M059J (cell line): ENCODE data around the gene CFL1. TPM values are rescaled to one million over a fixed set of nuclear protein-coding genes. Genes with fewer than 3 reads are reported as not detected.
"Not testable (repeated sequence)": the region's sequence is repeated elsewhere in the genome, so short reads cannot be mapped to it uniquely, and the experiment has no call there.

Experiments used
- DNase-seq: peaks from one replicate; pipeline ENCODE4 v3.0.0-alpha.2; 2012; ENCODE audit warnings: low read depth
- total RNA-seq: library from RNA; depleted of rRNA; stranded (reverse); fragments of >200 nt; shearing (Covaris generic); gene quantifications from 2 replicates; pipeline ENCODE4 v1.2.3, GENCODE V29; 2014

CFL1 gene
- total RNA-seq, 1 experiment from 2014 or later, result 2,276 TPM

- DNase-seq, result no peak
Observed at GRCh38 chr11:65842144-65842543, 15.8 kb downstream of the CFL1 start.

GRCh38 chr11:65834202-65834601 lies 23.8 kb downstream of the CFL1 start:
- DNase-seq, result no peak

- DNase-seq, result peak; percentile 89
Observed at GRCh38 chr11:65833297-65834030, 24.5 kb downstream of the CFL1 start, which contains the start of gene SNX32. SNX32 (plus strand) TSS chr11:65833963; CDS start chr11:65834066, 103 bp downstream.

GRCh38 chr11:65832231-65832630 lies 25.7 kb downstream of the CFL1 start:
- not testable (repeated sequence) for DNase-seq

- DNase-seq, result no peak
Observed at GRCh38 chr11:65829459-65829858, 28.5 kb downstream of the CFL1 start.

GRCh38 chr11:65826984-65827735 lies 30.8 kb downstream of the CFL1 start:
- DNase-seq, result no peak

GRCh38 chr11:65822776-65823528 lies 35.0 kb downstream of the CFL1 start:
- no peak for DNase-seq

GRCh38 chr11:65821107-65821506 lies 36.9 kb downstream of the CFL1 start:
- DNase-seq, result no peak

- peak; percentile 76 for DNase-seq
Observed at GRCh38 chr11:65817835-65818680, 39.9 kb downstream of the CFL1 start.

GRCh38 chr11:65817312-65817834 lies 40.6 kb downstream of the CFL1 start:
- no peak for DNase-seq

- DNase-seq, result no peak
Observed at GRCh38 chr11:65816696-65817095, 41.3 kb downstream of the CFL1 start.

- DNase-seq, result no peak
Observed at GRCh38 chr11:65814986-65815565, 42.9 kb downstream of the CFL1 start.

- DNase-seq, result peak; percentile 13
Observed at GRCh38 chr11:65814131-65814985, 43.6 kb downstream of the CFL1 start.

- DNase-seq, result no peak
Observed at GRCh38 chr11:65811764-65812475, 46.1 kb downstream of the CFL1 start.

- no peak for DNase-seq
Observed at GRCh38 chr11:65810046-65810868, 47.7 kb downstream of the CFL1 start.

GRCh38 chr11:65809496-65809895 lies 48.5 kb downstream of the CFL1 start:
- DNase-seq, result no peak

GRCh38 chr11:65808744-65809341 lies 49.1 kb downstream of the CFL1 start:
- DNase-seq, result no peak

GRCh38 chr11:65806979-65807378 lies 51.0 kb downstream of the CFL1 start:
- no peak for DNase-seq
